IMR-90 (cell line): ENCODE data around the gene ARVCF. TPM values are rescaled to one million over a fixed set of nuclear protein-coding genes. Genes with fewer than 3 reads are reported as not detected.

Experiments used
- ATAC-seq: fragments of 200-7000 bp; cut with Tn5 transposase; 2 replicates; pipeline ENCODE4 v1.9.1; 2020; ENCODE audit warnings: low read depth, mild to moderate bottlenecking, moderate library complexity
- BruUV-seq: library from RNA; stranded (reverse); fragments of 400-500 nt; replicated peaks from 2 replicates; lab custom pipeline; 2021; lab: Mats Ljungman, UMichigan
- CTCF ChIA-PET: fragments of 300-600 bp; formaldehyde crosslinking; extraction: SDS; loops from one replicate; lab custom pipeline; 2021; ENCODE audit warnings: antibody characterized with exemption; lab: Yijun Ruan, JAX
- POLR2A ChIA-PET: fragments of 300-600 bp; sonication (Branson Sonifier 250); formaldehyde crosslinking; loops from one replicate; lab custom pipeline; 2022; ENCODE audit warnings: antibody characterized with exemption; ENCODE audit not compliant: unreplicated experiment; lab: Charles Lee
- DNase-seq: peaks from one replicate; pipeline ENCODE4 v3.0.0; 2013
- H2AFZ ChIP-seq: replicated peaks from 2 replicates; pipeline ENCODE3; 2013; ENCODE audit warnings: low read length, mild to moderate bottlenecking; ENCODE audit not compliant: poor library complexity
- H2AK5ac ChIP-seq: 2 replicates; pipeline ENCODE4 v1.6.1; 2013; ENCODE audit warnings: low read depth, low read length, inconsistent platforms
- H2AK9ac ChIP-seq: replicated peaks from 2 replicates; pipeline ENCODE3; 2013; ENCODE audit warnings: mild to moderate bottlenecking, low read depth, low read length, moderate library complexity; ENCODE audit not compliant: poor library complexity
- H2BK120ac ChIP-seq: 2 replicates; pipeline ENCODE4 v1.6.1; 2013; ENCODE audit warnings: low read depth, low read length, inconsistent platforms
- H2BK15ac ChIP-seq: 3 replicates; pipeline ENCODE4 v1.6.1; 2013; ENCODE audit warnings: low read depth, low read length, inconsistent platforms
- H2BK20ac ChIP-seq: 2 replicates; pipeline ENCODE4 v1.6.1; 2013; ENCODE audit warnings: low read depth, mild to moderate bottlenecking, inconsistent platforms, low read length, moderate library complexity
- H2BK5ac ChIP-seq: 2 replicates; pipeline ENCODE4 v1.6.1; 2013; ENCODE audit warnings: mild to moderate bottlenecking, low read depth, low read length, inconsistent platforms; ENCODE audit not compliant: poor library complexity, severe bottlenecking
- H3K14ac ChIP-seq: replicated peaks from 2 replicates; pipeline ENCODE4 v1.6.1; 2013; ENCODE audit warnings: low read depth, low read length, inconsistent platforms
- H3K18ac ChIP-seq: 2 replicates; pipeline ENCODE4 v1.6.1; 2013; ENCODE audit warnings: low read depth, low read length, control low read depth
- H3K23ac ChIP-seq: 2 replicates; pipeline ENCODE4 v1.6.1; 2013; ENCODE audit warnings: low read depth, low read length, inconsistent platforms
- H3K27ac ChIP-seq: 2 replicates; pipeline ENCODE4 v1.5.1; 2013; ENCODE audit warnings: mild to moderate bottlenecking, control low read depth, low read length; ENCODE audit not compliant: insufficient read depth
- H3K27me3 ChIP-seq: 2 replicates; pipeline ENCODE4 v1.6.1; 2013; ENCODE audit warnings: low read length; ENCODE audit not compliant: control insufficient read depth, insufficient read depth
- H3K36me3 ChIP-seq: 2 replicates; pipeline ENCODE4 v1.6.1; 2013; ENCODE audit warnings: low read length, mixed read lengths; ENCODE audit not compliant: control insufficient read depth, insufficient read depth
- H3K4ac ChIP-seq: 2 replicates; pipeline ENCODE4 v1.6.1; 2013; ENCODE audit warnings: low read depth, low read length, inconsistent platforms
- H3K4me1 ChIP-seq: 2 replicates; pipeline ENCODE4 v1.6.1; 2013; ENCODE audit warnings: low read length, mixed read lengths; ENCODE audit not compliant: control insufficient read depth, insufficient read depth
- H3K4me2 ChIP-seq: 2 replicates; pipeline ENCODE4 v1.6.1; 2013; ENCODE audit warnings: low read depth, mild to moderate bottlenecking, control low read depth, low read length, moderate library complexity
- H3K4me3 ChIP-seq: 2 replicates; pipeline ENCODE4 v1.5.1; 2013; ENCODE audit warnings: low read depth, mild to moderate bottlenecking, control low read depth, low read length, moderate library complexity; ENCODE audit not compliant: insufficient read depth
- H3K56ac ChIP-seq: 2 replicates; pipeline ENCODE4 v1.6.1; 2013; ENCODE audit warnings: low read length, inconsistent platforms; ENCODE audit not compliant: insufficient read depth; ENCODE audit errors: extremely low read depth
- H3K79me1 ChIP-seq, 2 experiments: 2 replicates each; pipeline ENCODE4 v1.6.1; 2013; ENCODE audit warnings: low read length in 2 of 2, inconsistent platforms in 1 of 2, low read depth in 1 of 2
- H3K9ac ChIP-seq: 2 replicates; pipeline ENCODE4 v1.6.1; 2013; ENCODE audit warnings: low read depth, low read length, control low read depth
- H3K9me1 ChIP-seq: 2 replicates; pipeline ENCODE4 v1.6.1; 2013; ENCODE audit warnings: low read length, inconsistent platforms; ENCODE audit not compliant: insufficient read depth
- H3K9me3 ChIP-seq: 2 replicates; pipeline ENCODE4 v1.6.1; 2013; ENCODE audit warnings: low read length; ENCODE audit not compliant: control insufficient read depth, insufficient read depth
- H4K20me1 ChIP-seq: 2 replicates; pipeline ENCODE4 v1.6.1; 2013; ENCODE audit warnings: low read length, inconsistent platforms; ENCODE audit not compliant: insufficient read depth
- H4K5ac ChIP-seq: 2 replicates; pipeline ENCODE4 v1.6.1; 2013; ENCODE audit warnings: mild to moderate bottlenecking, low read depth, low read length, control low read depth
- H4K8ac ChIP-seq, 2 experiments: 2 replicates each; pipeline ENCODE4 v1.6.1; 2013; ENCODE audit warnings: low read depth in 2 of 2, low read length in 2 of 2, control low read depth in 1 of 2, inconsistent platforms in 1 of 2
- H4K91ac ChIP-seq: 2 replicates; pipeline ENCODE4 v1.6.1; 2013; ENCODE audit warnings: low read depth, low read length, inconsistent platforms; ENCODE audit not compliant: insufficient read depth
- BHLHE40 ChIP-seq: fragments of 150-350 bp; IDR thresholded peaks from 2 replicates; pipeline ENCODE4 v1.6.1; 2016; ENCODE audit warnings: mild to moderate bottlenecking, low read depth, low read length
- CEBPB ChIP-seq: IDR thresholded peaks from 2 replicates; pipeline ENCODE4 v1.6.1; 2012; ENCODE audit warnings: low read depth, low read length, improper control_type of control experiment
- CHD1 ChIP-seq: IDR thresholded peaks from 2 replicates; pipeline ENCODE4 v1.6.1; 2012; ENCODE audit warnings: low read depth, low read length, improper control_type of control experiment
- MAFK ChIP-seq: IDR thresholded peaks from 2 replicates; pipeline ENCODE4 v1.6.1; 2012; ENCODE audit warnings: low read depth, low read length, improper control_type of control experiment
- MAZ ChIP-seq: IDR thresholded peaks from 2 replicates; pipeline ENCODE4 v1.6.1; 2012; ENCODE audit warnings: low read depth, mild to moderate bottlenecking, low read length, improper control_type of control experiment, moderate library complexity, borderline replicate concordance
- NFE2L2 ChIP-seq: fragments of 150-350 bp; IDR thresholded peaks from 2 replicates; pipeline ENCODE4 v1.6.1; 2016; ENCODE audit warnings: low read depth, mild to moderate bottlenecking, low read length
- POLR2A ChIP-seq: IDR thresholded peaks from 2 replicates; pipeline ENCODE4 v1.6.1; 2012; ENCODE audit warnings: mild to moderate bottlenecking, low read depth, low read length
- RCOR1 ChIP-seq: IDR thresholded peaks from 2 replicates; pipeline ENCODE4 v1.6.1; 2012; ENCODE audit warnings: mild to moderate bottlenecking, low read length, improper control_type of control experiment; ENCODE audit not compliant: insufficient replicate concordance
- SMC3 ChIP-seq: fragments of 150-350 bp; IDR thresholded peaks from 2 replicates; pipeline ENCODE4 v1.6.1; 2016; ENCODE audit warnings: low read depth, mild to moderate bottlenecking, antibody characterized with exemption, low read length, moderate library complexity
- WGBS, 2 experiments: methylation state at CpG; one replicate each; pipeline versions ENCODE4 v1.1.5 to v1.1.7; 2013; ENCODE audit warnings: missing lambda C conversion rate in 2 of 2; ENCODE audit not compliant: insufficient read length in 1 of 2; ENCODE audit errors: extremely low coverage in 2 of 2; 5-methylcytosine and 5-hydroxymethylcytosine counted together
- dilution Hi-C: fragments of 300-500 bp; cut with HindIII; formaldehyde crosslinking; loops from one replicate; pipeline ENCODE4 v1.14.3; 2018; ENCODE audit warnings: low sequenced_read_pairs; ENCODE audit not compliant: unreplicated experiment
- in situ Hi-C: fragments of 300-500 bp; cut with MboI; formaldehyde crosslinking; loops from 3 replicates; pipeline ENCODE4 v1.14.3; 2019; ENCODE audit warnings: low sequenced_read_pairs, inconsistent platforms, mixed read lengths
- intact Hi-C: fragments of 100-400 bp; cut with micrococcal nuclease; formaldehyde crosslinking; loops from 2 replicates; pipeline ENCODE4 v1.10.0; 2022
- polyA plus RNA-seq, 3 experiments: library from polyadenylated mRNA; depleted of rRNA; stranded (reverse); fragments of >200 nt; gene quantifications; 2 replicates each; pipeline ENCODE4 v1.2.3, GENCODE V29; 2012; ENCODE audit warnings: low replicate concordance in 1 of 3
- total RNA-seq: library from RNA; depleted of rRNA; stranded (reverse); fragments of >200 nt; gene quantifications from 2 replicates; pipeline ENCODE4 v1.2.3, GENCODE V29; 2012
- TF ChIP-seq, protein P1 (sequence below): fragments of 150-350 bp; IDR thresholded peaks from 2 replicates; pipeline ENCODE4 v1.6.1; 2017; ENCODE audit warnings: mild to moderate bottlenecking, antibody characterized with exemption, low read length, low read depth
- TF ChIP-seq, protein P2 (sequence below): conservative IDR thresholded peaks from 2 replicates; pipeline ENCODE4 v1.5.1; 2012; ENCODE audit warnings: mild to moderate bottlenecking, low read depth, low read length, improper control_type of control experiment
- TF ChIP-seq, protein P3 (sequence below): fragments of 150-350 bp; IDR thresholded peaks from 2 replicates; pipeline ENCODE4 v1.6.1; 2016; ENCODE audit warnings: low read depth, mild to moderate bottlenecking, low read length, moderate library complexity, borderline replicate concordance

ARVCF gene
- total and polyA plus RNA-seq, 2 of the 4 experiments (the other 2 are of a cell fraction) = 8.6 to 14.1 TPM

DNA sequence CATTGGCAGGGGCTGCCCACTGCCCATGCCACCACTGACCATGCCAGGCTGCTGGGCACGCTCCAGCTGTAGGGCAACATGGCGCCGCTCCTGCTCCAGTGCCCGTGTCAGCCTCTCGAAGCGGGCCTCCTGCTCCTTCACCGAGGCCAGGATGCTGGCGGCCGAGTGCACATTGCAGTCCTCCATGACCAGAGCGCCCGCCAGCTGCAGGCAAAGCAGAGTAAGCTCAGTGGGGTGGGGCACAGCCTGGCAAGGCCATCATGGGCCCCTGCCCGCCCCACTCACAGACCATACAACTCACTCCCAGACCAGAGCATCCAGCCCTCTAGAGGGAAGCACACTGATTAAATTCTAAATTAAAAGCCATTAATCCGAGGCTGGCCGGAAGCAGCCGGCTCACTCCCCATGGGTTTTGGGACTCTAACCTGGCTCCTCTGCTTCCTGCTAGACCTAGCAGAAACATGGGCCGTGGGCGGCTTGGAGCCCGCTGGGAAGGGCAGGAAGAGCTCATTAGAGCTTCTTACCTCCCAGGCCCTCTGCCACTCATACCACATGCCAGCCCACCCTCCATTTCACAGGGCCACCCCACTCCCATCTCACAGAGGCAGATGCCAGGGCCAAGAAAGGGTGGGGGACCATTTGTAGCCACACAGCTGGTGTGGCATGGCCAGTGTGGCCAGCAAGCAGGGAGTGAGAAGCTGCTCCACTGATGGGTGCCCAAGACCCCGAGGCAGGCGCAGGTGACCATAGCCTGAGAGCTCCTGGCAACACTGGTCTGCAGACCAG is 25.8 kb downstream of the ARVCF start:
- H2AK9ac ChIP-seq = no peak overlapping the region
- H2AFZ ChIP-seq = no peak overlapping the region
- H3K4me2 ChIP-seq = no peak overlapping the region
- no peak overlapping the region for H3K14ac ChIP-seq
- peaks cover 12% of the 10 kb centered on the region; the same call in 1 of the 2 replicates for H3K9me1 ChIP-seq
- ChIA-PET CTCF (interaction anchor here (1.1 kb wide), 1 partner anchor 31 kb away, joined by 3 read pairs; no protein-coding TSS in a partner anchor), POLR2A (no interaction called here)
- no peaks in the 10 kb centered on the region for H3K9me3 ChIP-seq
- no peak overlapping the region for H3K56ac ChIP-seq
- no peak overlapping the region for H3K4ac ChIP-seq
- H2BK20ac ChIP-seq = no peak overlapping the region
- H3K23ac ChIP-seq = no peak overlapping the region
- peaks cover 0 to 8% of the 10 kb centered on the region in 2 experiments; a peak in 2 of 4 replicates for H3K79me1 ChIP-seq
- no peak overlapping the region for H3K27ac ChIP-seq
- 87% methylated on average over 9 of the region's 20 CpGs; no CpG with 5 or more reads in 1 of the 2 experiments for WGBS, 2 experiments
- H3K18ac ChIP-seq = no peak overlapping the region
- H4K20me1 ChIP-seq = peaks cover 4% of the 10 kb centered on the region; the same call in 1 of the 2 replicates
- DNase-seq (no peak), ATAC-seq (no peak)
- in situ Hi-C loops = no loop called here
- no peak overlapping the region for H4K91ac ChIP-seq
- H4K8ac ChIP-seq = no peak overlapping the region
- intact Hi-C loops = no loop called here
- no peak overlapping the region for H3K4me3 ChIP-seq
- dilution Hi-C loops = no loop called here
- H3K36me3 ChIP-seq = no peaks in the 10 kb centered on the region
- no peak overlapping the region for H2BK15ac ChIP-seq
- H3K4me1 ChIP-seq = peaks cover 17% of the 10 kb centered on the region
- H2BK5ac ChIP-seq = no peak overlapping the region
- H4K5ac ChIP-seq = no peak overlapping the region
- no peak for TF ChIP-seq MAFK
- TF ChIP-seq, protein P1, sequence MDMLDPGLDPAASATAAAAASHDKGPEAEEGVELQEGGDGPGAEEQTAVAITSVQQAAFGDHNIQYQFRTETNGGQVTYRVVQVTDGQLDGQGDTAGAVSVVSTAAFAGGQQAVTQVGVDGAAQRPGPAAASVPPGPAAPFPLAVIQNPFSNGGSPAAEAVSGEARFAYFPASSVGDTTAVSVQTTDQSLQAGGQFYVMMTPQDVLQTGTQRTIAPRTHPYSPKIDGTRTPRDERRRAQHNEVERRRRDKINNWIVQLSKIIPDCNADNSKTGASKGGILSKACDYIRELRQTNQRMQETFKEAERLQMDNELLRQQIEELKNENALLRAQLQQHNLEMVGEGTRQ = no peak
- TF ChIP-seq MAZ = no peak
- TF ChIP-seq SMC3 = no peak
- no peak for TF ChIP-seq RCOR1
- TF ChIP-seq CHD1 = no peak
- TF ChIP-seq, protein P2, sequence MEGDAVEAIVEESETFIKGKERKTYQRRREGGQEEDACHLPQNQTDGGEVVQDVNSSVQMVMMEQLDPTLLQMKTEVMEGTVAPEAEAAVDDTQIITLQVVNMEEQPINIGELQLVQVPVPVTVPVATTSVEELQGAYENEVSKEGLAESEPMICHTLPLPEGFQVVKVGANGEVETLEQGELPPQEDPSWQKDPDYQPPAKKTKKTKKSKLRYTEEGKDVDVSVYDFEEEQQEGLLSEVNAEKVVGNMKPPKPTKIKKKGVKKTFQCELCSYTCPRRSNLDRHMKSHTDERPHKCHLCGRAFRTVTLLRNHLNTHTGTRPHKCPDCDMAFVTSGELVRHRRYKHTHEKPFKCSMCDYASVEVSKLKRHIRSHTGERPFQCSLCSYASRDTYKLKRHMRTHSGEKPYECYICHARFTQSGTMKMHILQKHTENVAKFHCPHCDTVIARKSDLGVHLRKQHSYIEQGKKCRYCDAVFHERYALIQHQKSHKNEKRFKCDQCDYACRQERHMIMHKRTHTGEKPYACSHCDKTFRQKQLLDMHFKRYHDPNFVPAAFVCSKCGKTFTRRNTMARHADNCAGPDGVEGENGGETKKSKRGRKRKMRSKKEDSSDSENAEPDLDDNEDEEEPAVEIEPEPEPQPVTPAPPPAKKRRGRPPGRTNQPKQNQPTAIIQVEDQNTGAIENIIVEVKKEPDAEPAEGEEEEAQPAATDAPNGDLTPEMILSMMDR = no peak
- TF ChIP-seq BHLHE40 = no peak
- TF ChIP-seq POLR2A = no peak
- TF ChIP-seq, protein P3, sequence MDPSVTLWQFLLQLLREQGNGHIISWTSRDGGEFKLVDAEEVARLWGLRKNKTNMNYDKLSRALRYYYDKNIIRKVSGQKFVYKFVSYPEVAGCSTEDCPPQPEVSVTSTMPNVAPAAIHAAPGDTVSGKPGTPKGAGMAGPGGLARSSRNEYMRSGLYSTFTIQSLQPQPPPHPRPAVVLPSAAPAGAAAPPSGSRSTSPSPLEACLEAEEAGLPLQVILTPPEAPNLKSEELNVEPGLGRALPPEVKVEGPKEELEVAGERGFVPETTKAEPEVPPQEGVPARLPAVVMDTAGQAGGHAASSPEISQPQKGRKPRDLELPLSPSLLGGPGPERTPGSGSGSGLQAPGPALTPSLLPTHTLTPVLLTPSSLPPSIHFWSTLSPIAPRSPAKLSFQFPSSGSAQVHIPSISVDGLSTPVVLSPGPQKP = no peak
- no peak for TF ChIP-seq CEBPB
- TF ChIP-seq NFE2L2 = no peak
- H2AK5ac ChIP-seq = no peak overlapping the region
- H2BK120ac ChIP-seq = no peak overlapping the region
- H3K27me3 ChIP-seq = no peaks in the 10 kb centered on the region
- BruUV-seq = no TSS peak
- H3K9ac ChIP-seq = no peak overlapping the region
